22Rv1 (cell line): ENCODE data around the gene CADM1.
A peak's percentile ranks its signal among the peaks of the same experiment; 100 is the strongest.

ENCODE experiments used
- H3K27ac ChIP-seq: fragments of 450-650 bp; 2 replicates; pipeline ENCODE4 v1.5.1; 2017
- CTCF ChIP-seq: fragments of 450-650 bp; IDR thresholded peaks from 2 replicates; pipeline ENCODE4 v1.5.1; 2017; ENCODE audit warnings: mild to moderate bottlenecking
- ZFX ChIP-seq: fragments of 450-650 bp; IDR thresholded peaks from 2 replicates; pipeline ENCODE4 v1.6.1; 2017; ENCODE audit warnings: antibody characterized with exemption, borderline replicate concordance

Gene CADM1

GRCh38 chr11:115345361-115345760, 158.9 kb downstream of the CADM1 start:
- H3K27ac ChIP-seq = no peak overlapping the region
- TF ChIP-seq ZFX = no peak
- no peak for TF ChIP-seq CTCF

GRCh38 chr11:115344846-115345245, 159.4 kb downstream of the CADM1 start:
- TF ChIP-seq ZFX (no peak), CTCF (no peak)
- no peak overlapping the region for H3K27ac ChIP-seq

GRCh38 chr11:115342142-115342541, 162.1 kb downstream of the CADM1 start:
- no peak overlapping the region for H3K27ac ChIP-seq
- TF ChIP-seq CTCF (no peak), ZFX (no peak)

- TF ChIP-seq ZFX (no peak), CTCF (no peak)
Measured at GRCh38 chr11:115340874-115341273, 163.3 kb downstream of the CADM1 start.

GRCh38 chr11:115338476-115338875, 165.7 kb downstream of the CADM1 start:
- TF ChIP-seq ZFX (no peak), CTCF (no peak)

More at GRCh38 chr11:115340874-115341273, 163.3 kb downstream of the CADM1 start:
- no peak overlapping the region for H3K27ac ChIP-seq

GRCh38 chr11:115334932-115335788, 169.1 kb downstream of the CADM1 start:
- no peak overlapping the region for H3K27ac ChIP-seq
- TF ChIP-seq CTCF (peak; percentile 80), ZFX (no peak)

More at GRCh38 chr11:115338476-115338875, 165.7 kb downstream of the CADM1 start:
- H3K27ac ChIP-seq = no peak overlapping the region

GRCh38 chr11:115333949-115334348, 170.3 kb downstream of the CADM1 start:
- no peak overlapping the region for H3K27ac ChIP-seq
- TF ChIP-seq CTCF (no peak), ZFX (no peak)
